K562 (cell line): ENCODE data around the gene EIF4E1B. TPM values are rescaled to one million over a fixed set of nuclear protein-coding genes. Genes with fewer than 3 reads are reported as not detected.

Experiments used
- ELF4 ChIP-seq: fragments of 450-650 bp; formaldehyde crosslinking; IDR thresholded peaks from 2 replicates; pipeline ENCODE4 v1.4.0; 2022; ENCODE audit warnings: missing genetic modification characterization
- FUS ChIP-seq: fragments of 200-400 bp; formaldehyde crosslinking; optimal IDR thresholded peaks from 2 replicates; pipeline ENCODE3; 2017; ENCODE audit warnings: low read depth, low read length
- KLF13 ChIP-seq: fragments of 450-650 bp; IDR thresholded peaks from 2 replicates; pipeline ENCODE4 v1.6.1; 2016; ENCODE audit warnings: missing genetic modification characterization, low read depth, mild to moderate bottlenecking, missing compliant biosample characterization, moderate library complexity, borderline replicate concordance
- MIER1 ChIP-seq: fragments of 450-650 bp; IDR thresholded peaks from 2 replicates; pipeline ENCODE4 v1.6.1; 2016; ENCODE audit warnings: antibody characterized with exemption, mild to moderate bottlenecking, low read depth
- PHF20 ChIP-seq: fragments of 450-650 bp; IDR thresholded peaks from 2 replicates; pipeline ENCODE4 v1.6.1; 2018; ENCODE audit not compliant: partially characterized antibody
- PML ChIP-seq: IDR thresholded peaks from 2 replicates; pipeline ENCODE4 v1.6.1; 2012; ENCODE audit warnings: low read length, inconsistent platforms
- PRMT5 ChIP-seq: sonication (generic); formaldehyde crosslinking; IDR thresholded peaks from 2 replicates; pipeline ENCODE4 v1.5.0; 2020; ENCODE audit warnings: missing genetic modification reagents
- RBM15 ChIP-seq: fragments of 200-400 bp; formaldehyde crosslinking; IDR thresholded peaks from 2 replicates; pipeline ENCODE4 v1.6.1; 2018; ENCODE audit warnings: mild to moderate bottlenecking, low read length, moderate library complexity; ENCODE audit not compliant: insufficient read depth
- SRF ChIP-seq, 2 experiments: fragments of 250-450, 450-650 bp in 1 of 2; sonication (Bioruptor Pico) in 1 of 2; sonication (generic) in 1 of 2; formaldehyde crosslinking; IDR thresholded peaks; 2 replicates each; pipeline versions ENCODE4 v1.5.0 to v1.5.1; 2020 to 2022; ENCODE audit warnings: mild to moderate bottlenecking in 1 of 2, missing genetic modification reagents in 1 of 2
- TEAD4 ChIP-seq, 2 experiments: sonication (generic) in 1 of 2; formaldehyde crosslinking in 1 of 2; IDR thresholded peaks; 2 replicates each; pipeline versions ENCODE4 v1.6.1 to v1.8.0; 2012 to 2022; ENCODE audit warnings: borderline replicate concordance in 1 of 2, inconsistent platforms in 1 of 2, low read length in 1 of 2, mild to moderate bottlenecking in 1 of 2, missing genetic modification reagents in 1 of 2
- XRCC5 ChIP-seq: fragments of 200-400 bp; formaldehyde crosslinking; IDR thresholded peaks from 2 replicates; pipeline ENCODE4 v1.6.1; 2017; ENCODE audit warnings: low read depth, mild to moderate bottlenecking, low read length
- ZNF146 ChIP-seq: IDR thresholded peaks from one replicate; pipeline ENCODE4 v1.6.1; 2018; ENCODE audit warnings: missing compliant biosample characterization; ENCODE audit not compliant: unreplicated experiment
- ZNF274 ChIP-seq: IDR thresholded peaks from 2 replicates; pipeline ENCODE4 v1.6.1; 2011; ENCODE audit warnings: low read depth, mild to moderate bottlenecking, low read length, moderate library complexity, borderline replicate concordance
- ZNF668 ChIP-seq: fragments of 250-450 bp; sonication (Bioruptor Pico); IDR thresholded peaks from 2 replicates; pipeline ENCODE4 v1.8.0; 2022; ENCODE audit warnings: mild to moderate bottlenecking, inconsistent platforms
- polyA plus RNA-seq, 8 experiments: library from polyadenylated mRNA; depleted of rRNA in 4 of 8; stranded (reverse) in 5 of 8; unstranded in 3 of 8; fragments of >200 nt; fragmentation: Nextera tagmentation in 2 of 8; fragmentation: Illumina TruSeq in 1 of 8; extraction: Ambion mirVana in 2 of 8; extraction: Trizol in 1 of 8; gene quantifications; 2 replicates each; pipeline versions ENCODE4 v1.2.1 to v1.2.3, GENCODE V29; 2011 to 2014; ENCODE audit warnings: inconsistent platforms in 1 of 8, missing spikeins in 1 of 8
- total RNA-seq, 7 experiments: library from RNA; depleted of rRNA in 6 of 7; stranded (reverse); fragments of >200 nt in 6 of 7; fragmentation: Illumina TruSeq in 2 of 7; extraction: Trizol in 2 of 7; gene quantifications; 2 replicates each; pipeline versions ENCODE4 v1.2.1 to v1.2.3, GENCODE V29; 2011 to 2021; ENCODE audit warnings: low replicate concordance in 1 of 7
- TF ChIP-seq, protein P1 (sequence below), 2 experiments: IDR thresholded peaks in 1 of 2; conservative IDR thresholded peaks in 1 of 2; 2 replicates each; pipeline ENCODE4 v1.6.1; 2016; ENCODE audit warnings: low read depth in 2 of 2, mild to moderate bottlenecking in 1 of 2, missing compliant biosample characterization in 1 of 2, missing genetic modification characterization in 1 of 2, moderate library complexity in 1 of 2
- TF ChIP-seq, protein P2 (sequence below): fragments of 250-450 bp; sonication (Bioruptor Pico); IDR thresholded peaks from 2 replicates; pipeline ENCODE4 v1.5.0; 2020; ENCODE audit warnings: mild to moderate bottlenecking, borderline replicate concordance
- TF ChIP-seq, protein P3 (sequence below): fragments of 200-400 bp; formaldehyde crosslinking; IDR thresholded peaks from 2 replicates; pipeline ENCODE4 v1.6.1; 2017; ENCODE audit warnings: mild to moderate bottlenecking, low read depth, low read length, moderate library complexity
- TF ChIP-seq, protein P4 (sequence below): fragments of 450-650 bp; IDR thresholded peaks from 2 replicates; pipeline ENCODE4 v1.7.0; 2016; ENCODE audit warnings: borderline replicate concordance

The EIF4E1B gene
- total and polyA plus RNA-seq, 9 of the 15 experiments (the other 6 are each of a cell fraction or from before 2014, with no cell fraction given): not detected

DNA sequence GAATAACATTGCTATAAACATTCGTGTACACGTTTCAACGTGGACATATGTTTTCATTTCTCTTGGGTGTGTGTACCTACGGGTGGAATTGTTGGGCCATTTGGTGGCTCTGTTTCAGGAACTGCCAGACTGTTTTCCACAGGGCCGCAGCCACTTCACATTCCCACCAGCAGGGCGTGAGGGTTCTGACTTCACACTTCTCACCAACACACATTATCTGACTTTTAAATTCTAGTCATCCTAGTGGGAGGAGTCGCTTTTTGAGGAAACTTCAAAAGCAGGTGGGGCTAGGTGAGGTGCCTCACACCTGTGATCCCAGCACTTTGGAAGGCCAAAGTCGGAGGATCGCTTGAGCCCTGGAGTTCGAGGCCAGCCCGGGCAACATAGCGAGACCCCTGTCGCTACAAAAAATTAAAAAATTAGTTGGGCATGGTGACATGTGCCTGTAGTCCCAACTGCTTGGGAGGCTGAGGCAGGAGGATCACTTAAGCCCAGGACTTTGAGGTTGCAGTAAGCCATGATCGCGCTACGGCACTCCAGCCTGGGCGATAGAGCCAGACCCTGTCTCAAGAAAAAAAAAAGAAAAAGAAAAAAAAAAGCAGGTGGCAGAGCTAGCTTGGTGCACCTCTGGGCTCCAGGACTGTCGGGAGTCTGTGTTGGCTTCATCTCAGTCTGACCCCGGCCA, 45.3 kb downstream of the EIF4E1B start (continued):
- TF ChIP-seq XRCC5 (peak; percentile 81; the same call in 1 of the 2 replicates), ZNF668 (CRISPR knock-in tag) (no peak), MIER1 (0 out of 2 replicates have a peak, but pooled peaks have one; percentile 32), KLF13 (tag) (no peak), SRF (CRISPR knock-in tag; IDR thresholded peaks at IDR 0.05) (peak in 1 of 2 experiments; percentile 60; a peak in 1 of 4 replicates), PRMT5 (no peak), ZNF274 (no peak), PML (no peak), FUS (no peak), RBM15 (no peak), ELF4 (CRISPR knock-in tag) (no peak), ZNF146 (no peak), PHF20 (no peak), TEAD4 (IDR thresholded peaks at IDR 0.05; ENCODE audit: low read length) (peak; percentile 95), TEAD4 (CRISPR knock-in tag; IDR thresholded peaks at IDR 0.05; ENCODE audit: borderline replicate concordance) (peak; percentile 96)
- TF ChIP-seq, protein P1, sequence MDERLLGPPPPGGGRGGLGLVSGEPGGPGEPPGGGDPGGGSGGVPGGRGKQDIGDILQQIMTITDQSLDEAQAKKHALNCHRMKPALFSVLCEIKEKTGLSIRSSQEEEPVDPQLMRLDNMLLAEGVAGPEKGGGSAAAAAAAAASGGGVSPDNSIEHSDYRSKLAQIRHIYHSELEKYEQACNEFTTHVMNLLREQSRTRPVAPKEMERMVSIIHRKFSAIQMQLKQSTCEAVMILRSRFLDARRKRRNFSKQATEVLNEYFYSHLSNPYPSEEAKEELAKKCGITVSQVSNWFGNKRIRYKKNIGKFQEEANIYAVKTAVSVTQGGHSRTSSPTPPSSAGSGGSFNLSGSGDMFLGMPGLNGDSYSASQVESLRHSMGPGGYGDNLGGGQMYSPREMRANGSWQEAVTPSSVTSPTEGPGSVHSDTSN (CRISPR knock-in tag; IDR thresholded peaks at IDR 0.05; ENCODE audit: low read depth): no peak
- TF ChIP-seq, protein P1 (tag; conservative IDR thresholded peaks at IDR 0.05; ENCODE audit: low read depth): no peak
- TF ChIP-seq, protein P2, sequence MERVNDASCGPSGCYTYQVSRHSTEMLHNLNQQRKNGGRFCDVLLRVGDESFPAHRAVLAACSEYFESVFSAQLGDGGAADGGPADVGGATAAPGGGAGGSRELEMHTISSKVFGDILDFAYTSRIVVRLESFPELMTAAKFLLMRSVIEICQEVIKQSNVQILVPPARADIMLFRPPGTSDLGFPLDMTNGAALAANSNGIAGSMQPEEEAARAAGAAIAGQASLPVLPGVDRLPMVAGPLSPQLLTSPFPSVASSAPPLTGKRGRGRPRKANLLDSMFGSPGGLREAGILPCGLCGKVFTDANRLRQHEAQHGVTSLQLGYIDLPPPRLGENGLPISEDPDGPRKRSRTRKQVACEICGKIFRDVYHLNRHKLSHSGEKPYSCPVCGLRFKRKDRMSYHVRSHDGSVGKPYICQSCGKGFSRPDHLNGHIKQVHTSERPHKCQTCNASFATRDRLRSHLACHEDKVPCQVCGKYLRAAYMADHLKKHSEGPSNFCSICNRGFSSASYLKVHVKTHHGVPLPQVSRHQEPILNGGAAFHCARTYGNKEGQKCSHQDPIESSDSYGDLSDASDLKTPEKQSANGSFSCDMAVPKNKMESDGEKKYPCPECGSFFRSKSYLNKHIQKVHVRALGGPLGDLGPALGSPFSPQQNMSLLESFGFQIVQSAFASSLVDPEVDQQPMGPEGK: no peak
- TF ChIP-seq, protein P3, sequence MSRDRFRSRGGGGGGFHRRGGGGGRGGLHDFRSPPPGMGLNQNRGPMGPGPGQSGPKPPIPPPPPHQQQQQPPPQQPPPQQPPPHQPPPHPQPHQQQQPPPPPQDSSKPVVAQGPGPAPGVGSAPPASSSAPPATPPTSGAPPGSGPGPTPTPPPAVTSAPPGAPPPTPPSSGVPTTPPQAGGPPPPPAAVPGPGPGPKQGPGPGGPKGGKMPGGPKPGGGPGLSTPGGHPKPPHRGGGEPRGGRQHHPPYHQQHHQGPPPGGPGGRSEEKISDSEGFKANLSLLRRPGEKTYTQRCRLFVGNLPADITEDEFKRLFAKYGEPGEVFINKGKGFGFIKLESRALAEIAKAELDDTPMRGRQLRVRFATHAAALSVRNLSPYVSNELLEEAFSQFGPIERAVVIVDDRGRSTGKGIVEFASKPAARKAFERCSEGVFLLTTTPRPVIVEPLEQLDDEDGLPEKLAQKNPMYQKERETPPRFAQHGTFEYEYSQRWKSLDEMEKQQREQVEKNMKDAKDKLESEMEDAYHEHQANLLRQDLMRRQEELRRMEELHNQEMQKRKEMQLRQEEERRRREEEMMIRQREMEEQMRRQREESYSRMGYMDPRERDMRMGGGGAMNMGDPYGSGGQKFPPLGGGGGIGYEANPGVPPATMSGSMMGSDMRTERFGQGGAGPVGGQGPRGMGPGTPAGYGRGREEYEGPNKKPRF: no peak
- TF ChIP-seq, protein P4, sequence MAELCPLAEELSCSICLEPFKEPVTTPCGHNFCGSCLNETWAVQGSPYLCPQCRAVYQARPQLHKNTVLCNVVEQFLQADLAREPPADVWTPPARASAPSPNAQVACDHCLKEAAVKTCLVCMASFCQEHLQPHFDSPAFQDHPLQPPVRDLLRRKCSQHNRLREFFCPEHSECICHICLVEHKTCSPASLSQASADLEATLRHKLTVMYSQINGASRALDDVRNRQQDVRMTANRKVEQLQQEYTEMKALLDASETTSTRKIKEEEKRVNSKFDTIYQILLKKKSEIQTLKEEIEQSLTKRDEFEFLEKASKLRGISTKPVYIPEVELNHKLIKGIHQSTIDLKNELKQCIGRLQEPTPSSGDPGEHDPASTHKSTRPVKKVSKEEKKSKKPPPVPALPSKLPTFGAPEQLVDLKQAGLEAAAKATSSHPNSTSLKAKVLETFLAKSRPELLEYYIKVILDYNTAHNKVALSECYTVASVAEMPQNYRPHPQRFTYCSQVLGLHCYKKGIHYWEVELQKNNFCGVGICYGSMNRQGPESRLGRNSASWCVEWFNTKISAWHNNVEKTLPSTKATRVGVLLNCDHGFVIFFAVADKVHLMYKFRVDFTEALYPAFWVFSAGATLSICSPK: peak; percentile 41; the same call in 1 of the 2 replicates
